A673 (cell line): ENCODE results near the gene QRSL1. TPM values are rescaled to one million over a fixed set of nuclear protein-coding genes. Genes with fewer than 3 reads are reported as not detected.

Experiments
- BruUV-seq: library from RNA; stranded (reverse); fragments of 400-500 nt; replicated peaks from 2 replicates; lab custom pipeline; 2021; lab: Mats Ljungman, UMichigan
- CTCF ChIA-PET: fragments of 300-600 bp; sonication (Branson Sonifier 250); formaldehyde crosslinking; loops from one replicate; lab custom pipeline; 2022; ENCODE audit warnings: antibody characterized with exemption; lab: Charles Lee
- POLR2A ChIA-PET: fragments of 300-600 bp; sonication (Branson Sonifier 250); formaldehyde crosslinking; loops from one replicate; lab custom pipeline; 2022; ENCODE audit warnings: antibody characterized with exemption; ENCODE audit not compliant: low non-redundant PET; lab: Charles Lee
- DNase-seq: peaks from one replicate; pipeline ENCODE4 v3.0.0-alpha.2; 2015; ENCODE audit warnings: low spot score
- H3K27ac ChIP-seq: fragments of 200-600 bp; sonication (generic); 2 replicates; pipeline ENCODE4 v1.5.1; 2016; ENCODE audit warnings: mixed run types, low read depth, mild to moderate bottlenecking, mixed read lengths, antibody characterized with exemption, low read length; ENCODE audit not compliant: poor library complexity, severe bottlenecking
- H3K27me3 ChIP-seq: fragments of 200-600 bp; sonication (generic); replicated peaks from 2 replicates; pipeline ENCODE4 v1.6.1; 2017; ENCODE audit warnings: mixed run types, low read depth, mild to moderate bottlenecking, mixed read lengths, antibody characterized with exemption, low read length; ENCODE audit not compliant: insufficient read depth, poor library complexity
- H3K36me3 ChIP-seq: fragments of 200-600 bp; sonication (generic); 2 replicates; pipeline ENCODE4 v1.6.1; 2016; ENCODE audit warnings: mixed run types, mild to moderate bottlenecking, mixed read lengths, antibody characterized with exemption, low read length; ENCODE audit not compliant: insufficient read depth, poor library complexity, severe bottlenecking
- H3K4me1 ChIP-seq: fragments of 200-600 bp; sonication (generic); 2 replicates; pipeline ENCODE4 v1.6.1; 2017; ENCODE audit warnings: mixed run types, mild to moderate bottlenecking, mixed read lengths, antibody characterized with exemption, low read length; ENCODE audit not compliant: insufficient read depth, poor library complexity, severe bottlenecking
- H3K4me3 ChIP-seq: fragments of 200-600 bp; sonication (generic); 2 replicates; pipeline ENCODE4 v1.5.1; 2016; ENCODE audit warnings: low read depth, mixed run types, mild to moderate bottlenecking, mixed read lengths, low read length; ENCODE audit not compliant: poor library complexity, severe bottlenecking
- H3K9me3 ChIP-seq: fragments of 200-600 bp; sonication (generic); 2 replicates; pipeline ENCODE4 v1.6.1; 2016; ENCODE audit warnings: mixed run types, low read depth, mild to moderate bottlenecking, mixed read lengths, antibody characterized with exemption, low read length; ENCODE audit not compliant: poor library complexity, severe bottlenecking
- EZH2 ChIP-seq: fragments of 200-600 bp; sonication (generic); IDR thresholded peaks from 2 replicates; pipeline ENCODE4 v1.6.1; 2017; ENCODE audit warnings: borderline replicate concordance, low read depth, mild to moderate bottlenecking, mixed read lengths, antibody characterized with exemption, low read length; ENCODE audit not compliant: poor library complexity, severe bottlenecking
- intact Hi-C: fragments of 100-400 bp; cut with micrococcal nuclease; formaldehyde crosslinking; loops from one replicate; pipeline ENCODE4 v1.10.0; 2022; ENCODE audit not compliant: unreplicated experiment
- total RNA-seq: library from RNA; stranded (reverse); gene quantifications from 2 replicates; pipeline ENCODE4 v1.2.3, GENCODE V29; 2021
- TF ChIP-seq, protein P1 (sequence below): fragments of 300-800, 200-600 bp; sonication (generic); conservative IDR thresholded peaks from 2 replicates; pipeline ENCODE4 v1.5.1; 2017; ENCODE audit warnings: low read depth, mild to moderate bottlenecking, antibody characterized with exemption, low read length, moderate library complexity, mixed read lengths

QRSL1 gene
- total RNA-seq, 1 experiment from 2014 or later = 20.4 TPM

DNA sequence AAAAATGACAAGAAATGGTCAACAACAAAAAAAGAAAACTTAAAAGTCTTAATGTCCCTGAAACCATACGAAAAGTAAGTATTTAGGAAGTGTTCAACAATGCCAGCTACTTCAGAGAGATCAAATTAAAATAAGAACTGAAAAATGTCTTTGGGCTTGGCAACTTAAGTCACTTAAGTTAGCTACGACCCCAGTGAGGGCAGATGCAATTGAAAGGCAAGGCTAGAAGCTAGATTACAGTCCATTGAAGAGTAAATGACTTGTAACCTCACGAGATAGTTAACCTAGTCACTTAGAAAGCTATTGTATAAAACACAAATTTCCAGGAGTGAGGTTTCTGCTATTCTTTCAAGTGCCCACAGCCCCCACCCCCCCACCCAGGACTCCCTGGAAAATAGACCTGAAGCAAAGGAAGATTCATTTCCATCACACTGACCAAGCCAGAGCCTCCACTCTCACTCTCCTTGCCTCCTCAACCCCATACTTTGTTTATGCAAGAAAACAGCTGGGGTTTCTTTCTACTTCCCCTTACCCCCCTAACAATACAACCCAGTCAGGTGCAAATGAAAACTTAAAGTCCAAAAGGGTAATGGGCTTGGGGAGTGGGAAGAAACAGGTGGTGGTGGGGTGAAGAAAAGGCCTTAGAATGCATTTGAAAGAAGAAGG lies 14.7 kb upstream of the QRSL1 start:
- no peaks in the 10 kb centered on the region for H3K27me3 ChIP-seq
- no peak overlapping the region for H3K27ac ChIP-seq
- no peak overlapping the region for H3K4me3 ChIP-seq
- ChIA-PET POLR2A (no interaction called here), CTCF (no interaction called here)
- no peaks in the 10 kb centered on the region for H3K9me3 ChIP-seq
- intact Hi-C loops = no loop called here
- H3K4me1 ChIP-seq = no peaks in the 10 kb centered on the region
- no peaks in the 10 kb centered on the region for H3K36me3 ChIP-seq
- no TSS peak for BruUV-seq
- DNase-seq = no peak
- TF ChIP-seq, protein P1, sequence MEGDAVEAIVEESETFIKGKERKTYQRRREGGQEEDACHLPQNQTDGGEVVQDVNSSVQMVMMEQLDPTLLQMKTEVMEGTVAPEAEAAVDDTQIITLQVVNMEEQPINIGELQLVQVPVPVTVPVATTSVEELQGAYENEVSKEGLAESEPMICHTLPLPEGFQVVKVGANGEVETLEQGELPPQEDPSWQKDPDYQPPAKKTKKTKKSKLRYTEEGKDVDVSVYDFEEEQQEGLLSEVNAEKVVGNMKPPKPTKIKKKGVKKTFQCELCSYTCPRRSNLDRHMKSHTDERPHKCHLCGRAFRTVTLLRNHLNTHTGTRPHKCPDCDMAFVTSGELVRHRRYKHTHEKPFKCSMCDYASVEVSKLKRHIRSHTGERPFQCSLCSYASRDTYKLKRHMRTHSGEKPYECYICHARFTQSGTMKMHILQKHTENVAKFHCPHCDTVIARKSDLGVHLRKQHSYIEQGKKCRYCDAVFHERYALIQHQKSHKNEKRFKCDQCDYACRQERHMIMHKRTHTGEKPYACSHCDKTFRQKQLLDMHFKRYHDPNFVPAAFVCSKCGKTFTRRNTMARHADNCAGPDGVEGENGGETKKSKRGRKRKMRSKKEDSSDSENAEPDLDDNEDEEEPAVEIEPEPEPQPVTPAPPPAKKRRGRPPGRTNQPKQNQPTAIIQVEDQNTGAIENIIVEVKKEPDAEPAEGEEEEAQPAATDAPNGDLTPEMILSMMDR = no peak
- TF ChIP-seq EZH2 = no peak

DNA sequence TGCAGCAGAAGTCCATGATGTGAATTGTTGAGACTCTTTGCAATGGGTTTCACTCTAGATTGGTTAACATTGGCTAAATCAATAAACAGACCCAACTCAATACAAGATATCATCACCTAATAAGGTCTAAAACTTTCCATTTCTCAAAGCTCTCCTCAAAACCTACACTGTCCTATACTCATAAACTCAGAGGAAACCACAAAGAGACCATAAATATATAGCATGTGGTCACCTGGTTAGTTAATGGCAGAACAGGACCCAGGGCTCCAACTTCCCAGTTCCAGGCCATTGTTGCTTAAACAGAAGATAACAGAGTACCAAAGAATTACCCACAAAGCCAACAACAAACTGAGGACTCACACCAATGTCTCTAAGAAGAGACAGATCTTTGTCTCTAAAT lies 12.1 kb upstream of the QRSL1 start:
- CTCF ChIA-PET = no interaction called here
- POLR2A ChIA-PET = no interaction called here
- H3K4me3 ChIP-seq = no peak overlapping the region
- no peaks in the 10 kb centered on the region for H3K9me3 ChIP-seq
- no TSS peak for BruUV-seq
- H3K27me3 ChIP-seq = no peaks in the 10 kb centered on the region
- no peak for TF ChIP-seq EZH2
- TF ChIP-seq, protein P1 = no peak
- peaks cover 12% of the 10 kb centered on the region for H3K4me1 ChIP-seq
- no peak for DNase-seq
- intact Hi-C loops = no loop called here
- no peak overlapping the region for H3K27ac ChIP-seq
- no peaks in the 10 kb centered on the region for H3K36me3 ChIP-seq

DNA sequence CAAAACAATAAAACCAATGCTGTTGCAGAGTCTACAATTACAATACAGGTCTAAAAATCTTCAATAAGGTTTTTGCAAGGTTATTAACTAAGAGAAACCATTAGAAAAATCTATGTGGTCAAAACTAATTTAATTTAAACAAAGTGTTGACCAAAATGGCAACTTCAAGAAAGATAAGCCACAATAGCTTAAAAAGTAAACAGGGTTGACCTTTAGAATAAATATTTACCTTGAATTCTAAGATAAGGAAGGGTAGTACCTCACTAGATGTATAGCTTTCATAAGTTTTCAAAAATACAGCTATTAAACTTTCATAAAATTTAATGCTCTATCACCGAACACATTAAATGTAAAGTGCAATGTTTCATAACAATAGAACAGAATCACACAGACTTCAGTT lies 11.5 kb upstream of the QRSL1 start:
- H3K4me3 ChIP-seq = no peak overlapping the region
- no peak for TF ChIP-seq EZH2
- TF ChIP-seq, protein P1 = no peak
- intact Hi-C loops = no loop called here
- no peaks in the 10 kb centered on the region for H3K36me3 ChIP-seq
- POLR2A ChIA-PET = no interaction called here
- CTCF ChIA-PET = no interaction called here
- no TSS peak for BruUV-seq
- H3K27me3 ChIP-seq = no peaks in the 10 kb centered on the region
- H3K9me3 ChIP-seq = no peaks in the 10 kb centered on the region
- H3K27ac ChIP-seq = no peak overlapping the region
- DNase-seq = no peak
- peaks cover 12% of the 10 kb centered on the region for H3K4me1 ChIP-seq
